NCI-H526 treated with DMSO at 0.1 percent for 48 hours (cell line): ENCODE measurements around the gene TNFAIP8L2.

Experiments
- DNase-seq: peaks from one replicate; lab custom pipeline; 2025; lab: John Stamatoyannopoulos, UW

TNFAIP8L2 gene

DNA sequence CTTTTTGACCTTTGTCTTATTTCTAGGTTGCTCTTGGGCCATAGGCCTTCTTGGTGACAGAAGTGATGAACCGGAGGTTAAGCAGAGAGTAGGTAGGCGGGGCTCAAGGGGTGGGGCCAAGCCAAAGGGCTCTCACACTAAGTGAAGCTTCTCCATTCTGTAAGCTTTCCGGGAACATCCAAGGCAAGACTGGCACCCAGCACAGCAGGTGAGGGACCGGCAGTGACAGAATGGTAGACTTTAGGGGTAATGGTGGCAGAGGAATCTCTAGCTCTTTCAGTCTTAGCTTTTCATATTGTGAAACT, at the start of gene TNFAIP8L2:
Gene TNFAIP8L2, plus strand, starts transcription at position 135 of the 305 bp plus-strand sequence. CDS start 2,049 bp downstream, outside the sequence.
- no peak for DNase-seq

DNA sequence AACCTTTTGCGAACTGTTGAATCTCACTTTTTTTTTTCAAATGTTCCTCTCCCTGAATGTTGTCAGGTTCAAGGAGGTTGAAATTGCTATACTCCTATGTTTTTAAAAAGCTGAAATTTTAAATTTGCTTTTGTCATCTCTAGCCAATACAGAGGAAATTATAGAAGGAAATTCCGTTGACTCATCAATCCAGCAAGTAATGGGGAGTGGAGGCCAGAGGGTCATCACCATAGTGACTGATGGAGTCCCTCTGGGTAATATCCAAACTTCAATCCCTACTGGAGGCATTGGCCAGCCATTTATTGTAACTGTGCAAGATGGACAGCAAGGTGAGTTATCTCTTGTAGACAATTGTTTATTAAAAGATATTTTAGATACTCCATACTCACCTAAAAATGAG, 49.6 kb upstream of the TNFAIP8L2 start:
- no peak for DNase-seq

DNA sequence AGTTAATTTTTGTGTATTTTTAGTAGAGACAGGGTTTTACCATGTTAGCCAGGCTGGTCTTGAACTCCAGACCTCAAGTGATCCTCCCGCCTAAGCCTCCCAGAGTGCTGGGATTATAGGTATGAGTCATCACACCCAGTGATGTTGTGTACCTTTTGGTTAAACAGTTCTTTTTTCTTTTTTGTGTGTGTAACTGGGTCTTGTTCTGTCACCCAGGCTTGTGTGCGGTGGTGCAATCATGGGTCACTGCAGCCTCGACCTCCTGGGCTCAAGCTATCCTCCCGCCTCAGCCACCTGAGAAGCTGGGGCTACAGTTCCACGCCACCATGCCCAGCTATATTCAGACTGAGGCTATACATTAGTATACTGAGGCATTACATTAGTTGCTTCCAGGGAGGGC, 48.1 kb upstream of the TNFAIP8L2 start:
- DNase-seq: no peak

DNA sequence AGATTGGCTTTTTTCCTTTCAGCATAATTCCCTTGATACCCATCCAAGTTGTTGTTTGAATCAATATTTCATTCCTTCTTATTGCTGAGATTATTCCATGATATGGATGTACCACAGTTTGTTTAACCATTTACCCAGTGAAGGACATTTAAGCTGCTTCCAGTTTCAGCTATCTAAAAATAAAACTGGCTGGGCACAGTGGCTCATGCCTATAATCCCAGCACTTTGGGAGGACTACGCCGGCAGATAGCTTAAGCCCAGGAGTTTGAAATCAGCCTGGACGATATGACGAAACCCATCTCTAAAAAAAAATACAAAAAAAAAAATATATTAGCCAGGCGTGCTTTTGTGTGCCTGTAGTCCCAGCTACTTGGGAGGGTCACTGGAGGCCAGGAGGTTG, 42.6 kb upstream of the TNFAIP8L2 start:
- DNase-seq: no peak

DNA sequence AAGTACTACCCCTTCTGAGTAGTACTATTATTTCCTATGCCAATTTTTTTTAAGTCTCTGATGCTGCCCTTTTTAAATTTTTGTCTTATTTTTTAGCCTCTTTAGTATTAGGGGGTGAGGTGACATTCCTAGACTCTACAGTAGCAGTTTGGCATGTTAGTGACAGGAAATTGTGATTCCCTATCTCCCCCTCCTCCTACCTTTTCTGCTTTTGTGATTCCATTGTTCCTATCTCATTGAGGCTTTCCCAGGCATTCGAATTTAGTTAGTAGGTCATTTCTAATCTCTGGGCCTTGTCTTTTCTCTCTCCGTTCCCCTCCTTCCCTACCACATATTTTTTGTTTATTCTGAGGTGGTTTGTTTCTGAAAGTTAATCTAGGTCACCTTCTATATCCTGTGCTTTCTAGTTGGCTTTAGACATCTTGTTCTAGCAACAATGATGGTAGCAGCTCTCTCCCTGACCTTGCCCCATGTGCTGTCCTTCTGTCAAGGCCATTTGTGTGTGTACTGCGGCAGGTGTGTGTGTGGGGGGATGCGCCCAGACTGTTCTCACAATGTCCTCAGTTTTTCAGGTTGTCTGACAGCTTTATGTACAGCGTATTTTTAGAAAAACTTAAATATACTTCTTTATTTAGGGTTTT, 31.6 kb upstream of the TNFAIP8L2 start:
- DNase-seq: no peak

DNA sequence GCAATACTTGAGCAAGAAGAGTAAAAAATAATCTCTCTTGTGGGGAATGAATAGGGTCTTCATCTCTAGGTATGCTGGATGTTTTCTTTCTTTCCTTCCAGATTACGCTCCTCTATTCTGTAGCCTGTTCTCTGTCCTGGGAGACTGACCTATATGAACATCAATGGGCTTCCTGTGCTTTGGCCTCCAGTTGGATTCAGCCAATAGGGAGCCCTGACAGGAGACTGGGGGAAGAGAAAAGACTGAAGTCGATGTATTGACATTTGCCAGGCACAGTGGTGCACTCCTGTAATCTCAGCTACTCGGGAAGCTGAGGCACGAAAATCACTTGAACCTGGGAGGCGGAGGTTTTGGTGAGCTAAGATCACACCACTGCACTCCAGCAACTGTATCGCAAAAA, 27.6 kb upstream of the TNFAIP8L2 start:
- no peak for DNase-seq

DNA sequence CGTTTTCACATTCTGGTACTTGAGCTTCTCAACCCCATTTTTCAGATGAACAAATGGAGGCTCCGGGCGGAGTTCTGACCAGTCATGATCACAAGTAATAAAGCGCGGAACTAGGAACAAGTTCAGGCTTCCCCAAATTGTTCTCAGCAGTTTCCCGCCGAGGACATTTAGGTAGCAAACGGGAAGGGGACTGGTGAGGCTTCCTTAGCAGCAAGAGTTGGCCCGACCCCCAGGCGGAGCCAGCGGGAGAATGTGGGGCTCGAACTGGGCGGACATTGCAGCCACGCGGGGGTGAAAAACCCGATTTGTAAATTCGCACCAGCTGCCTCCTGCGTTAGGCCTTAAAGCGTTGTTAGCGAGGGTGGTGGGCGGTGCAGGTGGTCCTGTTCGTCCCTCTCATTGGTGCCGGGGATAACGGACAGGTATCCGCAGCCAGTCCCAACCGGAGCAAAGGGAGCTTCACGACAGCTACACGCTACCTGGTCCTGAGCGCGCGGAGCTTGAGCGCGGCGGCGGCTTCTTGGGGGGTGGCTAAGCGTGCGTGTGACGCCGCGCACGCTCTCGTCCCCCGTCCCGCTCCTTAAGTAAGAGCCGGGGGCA, 25.4 kb upstream of the TNFAIP8L2 start:
- DNase-seq: peak; percentile 57

DNA sequence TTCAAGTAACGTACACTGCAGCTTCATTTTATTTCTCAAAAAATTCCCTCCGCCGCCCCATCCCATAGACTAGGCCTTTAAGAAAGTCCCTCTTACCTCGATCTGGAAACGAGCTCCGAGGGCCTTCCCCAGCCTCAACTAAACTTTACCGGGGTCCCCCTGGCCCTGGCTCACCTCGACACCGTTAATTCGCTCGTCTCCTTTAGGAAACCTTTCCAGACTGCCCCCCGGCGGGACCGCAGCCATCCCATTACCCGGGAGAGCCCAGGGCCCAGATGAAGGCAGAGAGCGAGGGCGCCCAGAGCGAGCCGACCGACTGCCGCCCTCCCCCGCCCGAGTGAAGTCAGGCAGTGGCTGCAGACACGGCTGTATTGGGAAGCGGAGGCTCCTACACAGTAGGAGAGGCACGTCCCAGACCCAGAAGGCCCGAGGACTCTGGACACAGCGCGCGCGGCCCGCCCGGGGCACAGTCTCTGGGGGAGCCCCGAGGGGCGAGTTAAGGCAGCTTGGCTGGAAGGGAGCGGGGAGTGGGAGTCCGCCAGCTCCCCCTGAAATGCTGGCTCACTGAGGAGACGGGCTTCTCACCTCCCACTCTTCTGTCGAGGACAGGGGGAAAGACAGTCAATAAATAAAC, 24.6 kb upstream of the TNFAIP8L2 start:
- no peak for DNase-seq

DNA sequence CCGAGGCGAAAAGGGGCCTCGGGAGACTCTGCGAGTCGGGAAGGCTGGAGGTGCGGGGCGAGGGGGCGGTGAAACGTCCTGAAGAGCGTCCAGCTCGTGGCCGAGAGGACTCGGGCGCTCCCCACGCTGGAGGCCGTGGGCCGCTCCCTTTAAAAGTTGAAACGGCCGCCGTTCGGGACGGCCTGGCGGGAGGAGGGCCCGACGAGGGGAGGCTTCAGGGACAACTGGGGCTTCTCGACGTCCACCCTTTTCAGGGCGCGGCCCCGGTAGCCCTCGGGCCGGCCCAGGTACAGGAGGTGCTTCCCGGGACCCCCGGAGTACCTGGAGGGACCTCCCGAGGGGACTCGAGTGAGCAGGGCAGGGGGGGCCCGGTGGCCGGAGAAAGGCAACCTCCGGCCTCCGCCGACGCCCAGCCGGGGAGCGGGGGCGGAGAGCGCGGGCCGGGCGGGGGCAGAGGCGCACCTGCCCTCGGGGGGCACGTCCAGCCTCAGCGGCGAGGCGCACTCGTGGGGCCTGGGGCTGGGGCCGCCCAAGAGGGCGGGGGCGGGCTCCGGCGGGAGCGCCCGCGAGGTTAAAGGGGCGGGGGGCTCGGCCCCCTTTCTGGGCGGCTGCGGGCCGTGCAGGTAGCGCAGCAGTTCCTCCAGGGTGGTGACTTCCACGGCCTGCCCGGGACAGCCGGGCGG, 24.0 kb upstream of the TNFAIP8L2 start:
- no peak for DNase-seq

DNA sequence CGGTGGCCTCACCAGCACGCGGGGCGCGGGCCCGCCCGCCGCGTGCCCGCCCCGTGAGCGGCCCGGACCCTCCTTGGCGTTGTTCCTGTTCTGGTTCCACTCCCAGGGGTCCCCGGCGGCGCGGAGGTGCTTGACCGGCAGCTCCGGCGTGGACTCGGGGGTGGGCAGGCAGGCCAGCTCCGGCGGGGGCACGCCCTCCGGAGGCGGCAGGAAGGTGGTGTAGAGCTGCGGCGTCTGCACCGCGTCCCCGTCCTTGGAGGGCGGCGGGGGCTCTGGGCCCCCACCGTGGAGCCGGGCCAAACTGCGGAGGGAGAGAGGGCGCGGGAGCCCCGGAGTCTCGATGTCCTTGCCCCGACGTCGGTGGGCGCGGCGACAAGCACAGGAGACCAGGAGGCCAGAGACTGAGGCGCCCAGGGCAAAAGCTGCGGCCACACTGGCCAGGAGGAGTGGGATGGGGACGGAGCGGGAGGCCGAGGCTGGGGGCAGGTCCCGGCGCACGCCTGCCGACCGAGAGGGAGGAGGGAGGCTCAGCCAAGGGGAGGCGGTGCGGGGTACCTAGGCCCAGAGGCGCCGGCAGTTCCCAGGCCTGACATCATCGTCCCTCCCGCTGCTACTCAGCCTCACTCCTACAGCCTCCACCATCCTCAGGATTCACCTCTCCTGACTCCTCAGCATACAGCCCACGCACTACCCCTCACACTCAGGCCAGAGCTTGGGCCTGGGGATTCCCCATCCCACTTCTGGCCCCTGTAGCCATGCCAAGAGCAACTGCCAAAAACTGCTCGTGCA, 23.2 kb upstream of the TNFAIP8L2 start:
- DNase-seq: no peak

DNA sequence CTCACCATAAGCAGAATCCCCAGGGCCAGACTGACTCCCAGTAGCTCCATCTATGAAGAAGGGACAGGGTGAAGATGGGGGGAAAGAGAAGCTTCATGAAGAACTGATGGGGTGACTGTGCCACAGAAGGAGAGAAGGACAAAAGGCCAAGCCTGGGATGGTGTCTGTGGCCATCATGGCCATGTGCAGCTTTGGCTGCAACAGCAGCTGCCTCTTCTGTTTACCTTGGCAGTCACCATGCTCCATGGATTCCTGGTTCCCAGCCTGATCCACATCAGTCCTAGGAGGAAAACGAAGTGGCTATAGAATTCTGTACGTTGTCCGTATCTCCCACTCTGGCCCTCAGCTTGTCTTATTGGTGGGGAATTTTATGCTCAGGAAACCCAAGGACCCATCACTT, 22.1 kb upstream of the TNFAIP8L2 start:
- no peak for DNase-seq

DNA sequence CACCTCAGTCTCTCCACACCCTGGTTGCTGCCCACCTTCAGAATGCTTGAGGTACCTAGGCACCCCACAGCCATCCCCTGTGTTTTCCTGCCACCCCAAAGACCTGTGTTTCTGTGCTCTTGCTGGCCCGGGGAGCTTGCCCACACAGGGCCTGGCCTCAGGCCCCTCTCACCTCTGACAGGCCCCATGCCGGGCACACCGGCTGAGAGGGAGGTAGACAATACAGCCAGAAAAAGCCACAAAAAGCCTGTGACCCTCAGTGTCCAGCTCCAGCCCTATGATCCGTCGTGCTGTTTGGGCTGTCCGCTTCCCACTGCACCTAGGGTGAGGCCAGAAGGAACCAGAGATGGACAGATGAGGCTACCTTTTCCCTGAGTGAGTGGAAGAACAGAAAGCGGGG, 21.5 kb upstream of the TNFAIP8L2 start:
- DNase-seq: no peak

DNA sequence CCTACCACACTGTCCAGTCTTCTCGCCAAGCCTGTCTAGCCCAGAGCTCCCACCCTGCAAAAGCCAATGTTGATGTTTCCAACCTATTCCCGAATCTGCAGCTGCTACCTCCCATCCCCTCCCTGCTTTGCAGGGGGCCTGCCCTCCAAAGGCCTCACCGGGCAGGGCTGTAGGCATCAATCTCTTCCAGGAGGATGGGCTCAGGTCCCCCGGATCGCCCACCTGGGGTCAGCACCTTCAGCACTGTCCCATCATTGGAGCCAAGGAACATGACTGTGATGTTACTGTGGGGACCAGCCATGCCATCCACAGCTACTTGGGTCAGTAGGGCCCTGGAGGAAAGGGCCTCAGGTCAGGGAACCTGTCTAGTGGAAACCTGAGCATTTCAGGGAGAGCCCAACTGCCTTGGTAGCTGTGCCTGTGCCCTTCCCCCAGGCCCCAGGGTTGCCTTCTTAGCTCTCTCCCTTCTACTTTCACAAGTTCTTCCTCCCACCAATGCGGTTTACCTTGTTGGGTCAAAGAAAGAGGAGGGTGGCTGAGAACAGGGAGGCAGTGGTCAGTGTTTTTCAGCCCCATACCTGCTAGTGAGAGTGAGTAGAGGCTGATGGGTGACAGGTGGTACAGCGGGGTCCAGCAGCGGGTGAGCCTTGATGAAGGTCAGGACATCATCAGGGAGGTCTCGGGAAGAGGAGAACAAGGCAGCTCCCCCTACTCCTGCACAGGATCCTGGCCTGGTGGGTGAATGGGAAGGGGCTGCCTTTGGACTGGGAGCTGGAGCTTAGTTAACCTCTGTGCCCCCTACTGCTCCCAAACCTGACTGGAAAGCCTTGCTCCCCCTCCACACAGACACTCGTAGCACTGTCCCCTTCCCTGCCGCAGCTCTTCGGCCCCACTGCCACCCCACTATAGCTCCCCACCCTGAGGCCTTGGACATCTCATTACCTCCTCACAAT, 20.7 kb upstream of the TNFAIP8L2 start:
- no peak for DNase-seq

DNA sequence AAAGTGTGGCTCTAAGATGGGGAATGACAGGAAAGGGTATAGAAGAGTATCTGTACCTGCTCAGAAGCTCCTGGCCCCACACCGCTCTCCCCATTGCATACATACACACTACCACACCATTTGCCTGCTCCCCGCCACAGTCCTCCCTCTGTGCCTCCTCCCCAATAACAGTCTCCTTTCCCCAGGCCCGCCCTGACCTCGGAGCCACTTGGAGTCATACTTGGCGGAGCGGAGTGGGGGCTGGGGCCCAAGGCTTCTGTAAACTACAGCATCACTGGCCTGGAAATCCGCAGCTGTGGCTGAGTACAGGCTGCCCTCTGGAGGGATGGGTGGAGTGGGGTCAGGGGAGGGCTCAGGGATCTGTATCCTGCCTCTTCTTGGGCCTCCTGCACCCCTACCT, 18.7 kb upstream of the TNFAIP8L2 start:
- no peak for DNase-seq

DNA sequence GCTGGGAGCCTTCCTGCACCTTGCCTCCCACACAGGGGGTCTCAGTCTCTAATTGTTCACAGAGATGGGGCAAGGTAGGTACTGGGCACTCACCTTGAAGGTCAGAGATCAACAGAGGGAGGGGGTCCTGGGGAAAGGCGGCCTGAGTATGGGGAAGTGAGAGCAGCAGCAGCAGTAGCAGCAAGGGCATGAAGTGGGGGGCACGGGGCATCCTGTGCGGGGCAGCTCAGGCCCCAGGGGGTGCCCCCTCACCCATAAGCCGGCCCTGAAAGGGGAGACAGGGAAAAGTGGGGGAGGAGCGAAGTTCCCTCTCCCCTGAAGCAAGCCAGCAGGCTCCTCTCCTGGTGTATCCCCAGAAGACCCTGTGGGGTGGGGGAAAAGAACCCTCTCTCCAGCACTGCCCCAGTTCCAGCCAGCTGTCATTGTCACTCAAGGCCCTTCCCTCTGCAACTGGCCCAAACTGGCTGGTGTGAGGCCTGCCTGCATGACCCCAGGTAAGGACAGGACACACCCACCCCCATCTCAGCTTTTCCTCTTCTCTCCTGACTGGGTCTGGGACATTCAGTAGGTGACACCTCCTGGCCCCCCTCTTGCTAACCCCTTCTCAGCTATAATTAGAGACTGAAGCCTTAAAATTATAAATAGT, 13.9 kb upstream of the TNFAIP8L2 start:
- DNase-seq: no peak

DNA sequence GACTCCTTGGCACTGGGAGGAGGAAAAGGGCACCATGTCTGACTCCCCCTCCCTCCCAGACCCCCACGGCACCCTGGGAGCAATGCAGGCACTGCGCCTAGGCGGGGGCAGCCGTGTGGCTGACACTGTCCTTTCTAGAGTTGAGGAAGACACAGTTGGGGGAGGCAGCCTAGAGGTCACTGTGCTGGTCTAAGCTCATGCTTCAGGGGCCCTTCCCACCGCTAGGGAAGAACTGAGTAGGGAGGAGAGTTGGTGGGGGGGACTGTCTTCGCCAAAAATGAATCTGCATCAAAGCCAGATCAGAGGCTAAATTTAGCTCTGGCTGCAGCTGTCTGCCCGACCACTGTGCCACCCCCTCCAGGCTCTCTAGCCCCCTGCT, 13.4 kb upstream of the TNFAIP8L2 start:
- DNase-seq: no peak

DNA sequence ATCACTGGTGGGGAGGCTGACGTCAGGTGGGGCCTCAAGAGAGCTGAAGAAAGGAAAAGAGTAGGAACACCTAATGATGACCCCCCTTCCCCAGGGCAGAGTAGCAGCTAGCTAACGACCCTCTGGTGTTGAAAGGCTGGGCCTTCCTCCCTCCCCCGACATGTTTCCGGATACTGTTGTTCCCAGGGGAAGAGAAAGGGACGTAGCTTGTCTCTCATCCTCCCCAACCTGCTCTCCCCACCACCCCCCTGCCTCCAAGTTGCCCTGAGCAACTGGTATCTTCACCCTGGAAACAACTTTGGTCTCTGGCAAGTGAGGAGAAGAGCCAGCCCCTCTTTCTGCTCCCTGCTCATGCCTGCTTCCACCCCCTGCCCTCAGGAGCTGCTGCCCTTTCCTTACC, 12.5 kb upstream of the TNFAIP8L2 start:
- no peak for DNase-seq

DNA sequence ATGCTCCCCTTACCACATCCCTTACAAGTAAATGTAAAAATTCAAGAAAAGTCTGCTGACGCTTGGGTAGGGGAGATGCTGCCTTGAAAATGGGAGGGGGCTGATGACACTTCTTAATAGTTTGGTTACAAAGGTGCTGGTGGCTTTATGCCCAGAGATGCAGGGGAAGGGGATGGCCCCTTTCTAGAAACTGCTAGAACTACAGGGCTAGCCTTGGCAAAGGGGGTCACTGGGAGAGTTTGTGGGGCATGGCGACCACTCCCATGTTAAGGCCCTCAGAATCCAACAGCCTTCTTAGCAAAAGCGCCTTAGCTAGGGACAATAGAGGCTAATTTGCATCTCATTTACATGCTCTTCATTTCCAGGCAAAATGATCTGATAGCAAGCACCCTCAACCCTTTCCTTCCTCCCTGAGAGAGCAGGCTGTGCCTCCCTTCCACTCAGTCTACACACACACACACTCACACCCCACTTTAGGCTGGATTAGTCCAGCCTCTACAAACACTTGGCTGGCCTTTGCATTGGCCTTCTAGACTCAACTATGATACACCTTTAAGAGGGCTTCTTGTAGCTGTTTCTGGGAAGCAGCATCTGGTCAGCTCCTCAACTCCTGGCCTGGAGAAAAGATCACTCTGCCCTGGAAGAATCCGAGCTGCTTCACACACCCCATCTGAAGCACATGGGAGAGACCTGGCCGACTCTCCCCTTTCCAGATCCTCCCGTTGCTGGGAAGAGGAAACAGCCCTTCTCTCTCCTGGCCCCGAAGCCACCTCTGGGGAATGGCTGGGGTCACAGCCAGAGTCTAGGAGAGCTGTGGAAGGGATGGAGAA, 11.8 kb upstream of the TNFAIP8L2 start:
- peak; percentile 97 for DNase-seq

DNA sequence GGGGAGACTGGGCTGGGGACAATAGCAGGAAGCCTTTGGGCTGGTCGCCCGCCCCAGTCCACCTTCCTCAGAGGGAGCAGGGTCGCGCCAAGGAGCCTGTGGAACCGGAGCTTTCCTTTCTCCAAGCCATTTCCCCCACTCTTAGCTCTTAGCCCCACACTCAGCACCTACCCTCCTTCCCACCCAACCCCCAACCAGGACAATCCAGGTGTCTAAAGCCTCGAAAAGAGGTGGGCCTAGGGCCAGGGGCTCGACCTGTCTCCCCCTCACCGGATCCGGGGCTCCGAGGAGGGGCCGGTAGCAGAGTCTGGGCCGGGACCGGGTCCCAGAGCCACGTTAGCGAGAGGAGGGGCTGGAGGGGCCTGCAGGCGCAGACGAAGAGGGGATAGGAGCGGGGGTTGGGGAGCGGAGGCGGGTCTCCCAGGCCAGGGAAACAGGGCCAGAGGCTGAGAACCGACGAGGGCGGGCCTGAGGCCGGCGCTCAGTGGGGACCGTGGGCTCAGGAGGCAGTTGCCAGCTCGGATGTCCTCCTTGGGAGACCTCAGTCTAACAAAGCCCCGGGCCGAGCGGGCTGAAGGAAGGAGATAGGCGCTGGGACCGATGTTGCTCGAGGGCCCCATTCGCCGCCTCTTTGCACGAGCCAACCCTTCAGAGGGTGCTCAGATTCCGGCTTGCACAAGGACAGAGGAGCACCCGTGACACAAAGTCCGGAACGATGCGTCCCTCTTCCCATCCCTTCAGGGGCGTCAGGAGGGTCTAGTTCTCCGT, 11.0 kb upstream of the TNFAIP8L2 start:
- DNase-seq: peak; percentile 51
